Effector memory CD8-positive, alpha-beta T cell (primary cell): ENCODE measurements around the gene CASZ1.

ENCODE experiments used
- ATAC-seq: fragments of 150-1000 bp; cut with Tn5 transposase; replicated peaks from 2 replicates; pipeline ENCODE4 v1.10.0; 2021; ENCODE audit warnings: mild to moderate bottlenecking, moderate library complexity
- DNase-seq, 3 experiments: peaks; one replicate each; pipeline ENCODE4 v3.0.0; 2021
- H3K27ac Mint-ChIP-seq, 2 donors: one replicate each; pipeline ENCODE4 v1.8.0; 2022; ENCODE audit warnings: mild to moderate bottlenecking in 2 of 2, mixed read lengths in 2 of 2, moderate library complexity in 2 of 2
- H3K27me3 Mint-ChIP-seq, 2 donors: one replicate each; pipeline ENCODE4 v1.8.0; 2022; ENCODE audit warnings: mixed read lengths in 2 of 2
- H3K36me3 Mint-ChIP-seq: one replicate; pipeline ENCODE4 v1.8.0; 2022; ENCODE audit warnings: mild to moderate bottlenecking, moderate library complexity, mixed read lengths; ENCODE audit not compliant: insufficient read depth
- H3K4me1 Mint-ChIP-seq, 2 donors: one replicate each; pipeline ENCODE4 v1.8.0; 2022; ENCODE audit warnings: low read depth in 2 of 2, mixed read lengths in 2 of 2
- H3K4me3 Mint-ChIP-seq, 2 donors: one replicate each; pipeline ENCODE4 v1.8.0; 2022; ENCODE audit warnings: mild to moderate bottlenecking in 2 of 2, mixed read lengths in 2 of 2, moderate library complexity in 2 of 2
- H3K9me3 Mint-ChIP-seq, 2 donors: one replicate each; pipeline ENCODE4 v1.8.0; 2022; ENCODE audit warnings: mixed read lengths in 2 of 2

Gene CASZ1

DNA sequence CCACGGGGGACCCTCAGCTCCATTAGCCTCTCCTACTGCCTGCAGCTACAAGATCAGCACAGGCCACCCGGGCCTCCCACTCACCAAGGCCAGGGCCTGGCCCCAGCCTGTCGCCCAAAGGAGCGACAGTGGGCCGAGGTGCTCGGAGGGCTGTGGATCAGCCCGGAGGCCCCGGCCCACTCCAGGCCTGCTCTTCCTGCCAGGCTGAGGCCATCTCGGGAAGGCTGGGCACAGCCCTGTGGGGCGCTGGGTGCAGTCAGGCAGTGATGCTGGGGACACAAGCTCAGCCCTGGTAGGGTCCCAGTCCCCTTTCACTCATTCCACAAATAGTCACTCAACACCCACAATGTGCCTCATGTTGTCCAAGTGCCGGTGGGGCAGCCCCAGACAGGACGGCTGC is 58.8 kb downstream of the CASZ1 start:
- peaks cover 15 to 56% of the 10 kb centered on the region in 2 donors for H3K27me3 Mint-ChIP-seq
- H3K4me3 Mint-ChIP-seq = no peak overlapping the region
- no peak overlapping the region for H3K27ac Mint-ChIP-seq
- ATAC-seq (no peak), DNase-seq (no peak)
- no peaks in the 10 kb centered on the region for H3K36me3 Mint-ChIP-seq
- no peaks in the 10 kb centered on the region for H3K4me1 Mint-ChIP-seq
- no peaks in the 10 kb centered on the region for H3K9me3 Mint-ChIP-seq

DNA sequence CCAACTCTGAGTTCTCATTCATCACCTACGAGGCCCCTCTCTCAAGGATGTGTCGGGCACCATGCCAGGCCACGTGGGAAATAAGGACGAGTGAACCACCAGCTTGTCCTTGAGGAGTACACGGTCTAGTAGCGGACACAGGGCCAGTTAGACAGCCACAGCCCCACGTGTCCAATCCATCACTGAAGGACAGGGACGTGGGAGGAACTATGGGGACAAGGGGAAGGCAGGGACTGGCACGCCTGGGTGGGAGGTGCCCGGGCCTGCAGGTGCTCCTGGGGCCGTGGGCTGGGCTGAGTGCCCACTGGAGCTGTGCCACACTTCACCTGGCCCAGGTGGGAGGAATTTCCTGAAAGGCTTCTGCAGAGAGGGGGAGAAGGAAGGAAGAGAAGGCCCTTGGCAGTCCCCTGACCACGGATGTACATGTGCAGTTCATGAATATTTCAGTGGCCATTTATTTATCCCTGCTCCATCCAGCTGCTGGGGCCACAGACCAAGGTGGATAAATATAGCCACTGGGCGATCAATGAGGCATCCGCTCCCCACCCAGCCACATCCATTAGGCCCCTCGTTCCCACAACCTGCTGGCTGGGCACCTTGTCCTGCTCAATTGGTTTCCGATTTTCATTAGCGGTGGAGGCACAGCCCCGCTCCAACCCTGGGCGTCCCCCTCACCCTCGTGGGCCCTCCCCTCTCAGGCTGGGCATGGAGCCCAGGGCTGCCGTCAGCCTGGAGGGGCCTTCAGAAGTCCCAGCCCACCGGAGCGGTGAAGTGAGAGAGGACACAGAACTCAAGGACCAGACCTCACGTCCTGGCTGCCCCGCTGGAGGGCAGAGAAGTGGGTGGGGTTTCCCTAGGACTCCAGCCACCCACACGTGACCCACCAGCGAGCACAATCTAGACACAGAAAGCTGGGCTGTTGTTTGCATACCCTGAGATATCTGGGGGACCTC is 59.5 kb downstream of the CASZ1 start:
- Mint-ChIP-seq H3K4me1 (no peaks in the 10 kb centered on the region), H3K4me3 (no peak overlapping the region), H3K9me3 (no peaks in the 10 kb centered on the region), H3K27ac (no peak overlapping the region), H3K27me3 (peaks cover 8 to 53% of the 10 kb centered on the region in 2 donors), H3K36me3 (no peaks in the 10 kb centered on the region)
- no peak for ATAC-seq
- no peak for DNase-seq

DNA sequence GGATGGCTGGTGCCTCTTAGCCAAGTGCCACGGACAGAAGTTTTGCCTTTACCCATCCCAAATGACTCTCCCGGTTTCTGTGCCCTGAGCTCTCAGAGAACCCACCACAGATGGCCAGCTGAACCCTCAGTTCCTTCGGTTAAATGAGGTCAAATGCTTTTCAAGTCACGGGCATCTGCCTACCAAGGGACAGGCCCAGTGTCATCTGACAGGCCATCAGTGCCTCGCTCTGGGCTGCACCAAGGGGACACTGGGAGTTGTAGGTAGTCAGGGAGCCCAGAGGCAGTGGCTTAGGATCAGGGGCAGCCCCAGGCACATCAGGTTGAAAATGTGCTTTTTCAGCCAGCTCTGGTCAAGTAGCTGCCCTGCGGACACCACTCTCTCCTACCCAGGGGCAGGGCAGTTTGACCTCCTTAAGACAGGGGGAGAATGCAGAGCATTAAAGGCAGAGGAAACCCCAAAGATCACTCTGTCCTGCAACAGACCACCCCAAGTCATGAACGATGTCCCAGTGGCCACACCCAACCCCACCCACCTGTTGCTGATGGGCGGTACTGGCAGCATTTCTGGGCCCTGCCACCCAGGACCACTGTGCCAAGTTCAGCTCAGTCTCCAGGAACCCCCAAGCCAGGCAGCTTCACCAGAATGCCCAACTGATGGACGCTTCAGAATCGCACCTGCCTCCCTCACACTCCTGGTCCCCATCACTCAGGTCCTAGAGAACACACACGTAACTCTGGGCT is 60.7 kb downstream of the CASZ1 start:
- H3K36me3 Mint-ChIP-seq = no peaks in the 10 kb centered on the region

DNA sequence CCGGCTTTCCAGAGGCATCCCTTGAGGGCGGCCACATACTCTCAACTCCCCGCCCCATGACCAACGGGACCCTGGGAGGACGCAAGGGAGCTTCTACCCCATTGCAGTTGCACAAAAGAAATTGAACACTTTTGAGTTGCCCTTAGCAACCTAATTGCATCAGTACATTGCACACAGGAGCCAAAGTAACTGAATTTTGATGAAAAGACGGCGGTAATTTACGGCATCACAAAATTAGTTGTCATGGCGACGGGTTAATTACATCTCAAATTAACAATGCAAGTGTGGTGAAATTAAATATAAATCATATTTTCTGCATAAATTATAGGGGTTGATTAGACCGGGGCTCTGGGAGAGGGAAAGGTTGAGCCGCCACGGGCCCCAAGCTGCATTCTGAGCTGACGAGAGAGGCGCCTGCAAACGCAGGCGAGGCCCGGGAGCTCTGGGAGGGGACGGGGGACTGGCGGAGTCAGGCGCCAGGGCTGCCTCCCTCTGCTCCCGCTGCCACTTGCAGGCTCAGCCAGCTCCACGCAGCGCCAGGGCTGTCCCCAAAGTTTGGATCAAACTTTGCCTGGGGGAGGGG is 61.4 kb downstream of the CASZ1 start:
- Mint-ChIP-seq H3K9me3 (no peaks in the 10 kb centered on the region), H3K4me1 (no peaks in the 10 kb centered on the region), H3K36me3 (no peaks in the 10 kb centered on the region), H3K4me3 (no peak overlapping the region), H3K27me3 (peaks cover 0 to 34% of the 10 kb centered on the region in 2 donors), H3K27ac (no peak overlapping the region)
- no peak for ATAC-seq
- DNase-seq = no peak

More for the DNA sequence above, 60.7 kb downstream of the CASZ1 start:
- H3K27ac Mint-ChIP-seq = no peak overlapping the region
- DNase-seq (no peak), ATAC-seq (no peak)
- H3K27me3 Mint-ChIP-seq = peaks cover 5 to 41% of the 10 kb centered on the region in 2 donors
- no peaks in the 10 kb centered on the region for H3K9me3 Mint-ChIP-seq
- H3K4me3 Mint-ChIP-seq = no peak overlapping the region
- no peaks in the 10 kb centered on the region for H3K4me1 Mint-ChIP-seq

DNA sequence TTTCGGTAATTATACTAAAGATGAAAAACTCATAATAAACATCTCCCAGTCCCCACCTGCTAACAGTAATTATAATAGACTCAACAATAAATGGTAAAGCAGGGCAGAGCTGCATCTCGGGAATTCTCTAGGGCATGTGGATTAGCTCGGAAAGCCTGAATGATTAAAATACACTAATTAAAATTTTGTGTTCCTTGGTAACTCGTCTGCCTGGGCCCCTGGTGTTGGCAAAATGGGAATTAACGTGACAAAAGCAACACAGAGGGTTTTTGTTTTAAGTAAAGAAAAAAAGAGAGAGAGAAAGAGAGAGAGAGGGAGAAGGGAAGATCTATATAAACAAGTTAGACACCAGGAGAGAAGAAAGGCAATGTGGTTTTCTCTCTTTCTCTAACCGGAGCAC is 62.1 kb downstream of the CASZ1 start:
- H3K4me1 Mint-ChIP-seq = no peaks in the 10 kb centered on the region
- no peak overlapping the region for H3K27ac Mint-ChIP-seq

GRCh38 chr1:10733474-10734366 is 62.7 kb downstream of the CASZ1 start:
- Mint-ChIP-seq H3K4me1 (no peaks in the 10 kb centered on the region), H3K9me3 (no peaks in the 10 kb centered on the region), H3K36me3 (no peaks in the 10 kb centered on the region), H3K4me3 (no peak overlapping the region), H3K27me3 (peaks cover 0 to 22% of the 10 kb centered on the region in 2 donors), H3K27ac (peak overlapping the region; percentile 20 to 21)
- DNase-seq = no peak
- no peak for ATAC-seq

More for the DNA sequence above, 62.1 kb downstream of the CASZ1 start:
- DNase-seq = no peak
- peaks cover 0 to 27% of the 10 kb centered on the region in 2 donors for H3K27me3 Mint-ChIP-seq
- H3K9me3 Mint-ChIP-seq = no peaks in the 10 kb centered on the region
- no peaks in the 10 kb centered on the region for H3K36me3 Mint-ChIP-seq
- H3K4me3 Mint-ChIP-seq = no peak overlapping the region
- ATAC-seq = no peak

- peaks cover 0 to 17% of the 10 kb centered on the region in 2 donors for H3K27me3 Mint-ChIP-seq
- no peak for DNase-seq
- no peak overlapping the region for H3K27ac Mint-ChIP-seq
- no peak for ATAC-seq
- no peaks in the 10 kb centered on the region for H3K4me1 Mint-ChIP-seq
- no peak overlapping the region for H3K4me3 Mint-ChIP-seq
- no peaks in the 10 kb centered on the region for H3K9me3 Mint-ChIP-seq
- H3K36me3 Mint-ChIP-seq = no peaks in the 10 kb centered on the region
These were observed 65.5 kb downstream of the CASZ1 start for GRCh38 chr1:10730985-10731384.

DNA sequence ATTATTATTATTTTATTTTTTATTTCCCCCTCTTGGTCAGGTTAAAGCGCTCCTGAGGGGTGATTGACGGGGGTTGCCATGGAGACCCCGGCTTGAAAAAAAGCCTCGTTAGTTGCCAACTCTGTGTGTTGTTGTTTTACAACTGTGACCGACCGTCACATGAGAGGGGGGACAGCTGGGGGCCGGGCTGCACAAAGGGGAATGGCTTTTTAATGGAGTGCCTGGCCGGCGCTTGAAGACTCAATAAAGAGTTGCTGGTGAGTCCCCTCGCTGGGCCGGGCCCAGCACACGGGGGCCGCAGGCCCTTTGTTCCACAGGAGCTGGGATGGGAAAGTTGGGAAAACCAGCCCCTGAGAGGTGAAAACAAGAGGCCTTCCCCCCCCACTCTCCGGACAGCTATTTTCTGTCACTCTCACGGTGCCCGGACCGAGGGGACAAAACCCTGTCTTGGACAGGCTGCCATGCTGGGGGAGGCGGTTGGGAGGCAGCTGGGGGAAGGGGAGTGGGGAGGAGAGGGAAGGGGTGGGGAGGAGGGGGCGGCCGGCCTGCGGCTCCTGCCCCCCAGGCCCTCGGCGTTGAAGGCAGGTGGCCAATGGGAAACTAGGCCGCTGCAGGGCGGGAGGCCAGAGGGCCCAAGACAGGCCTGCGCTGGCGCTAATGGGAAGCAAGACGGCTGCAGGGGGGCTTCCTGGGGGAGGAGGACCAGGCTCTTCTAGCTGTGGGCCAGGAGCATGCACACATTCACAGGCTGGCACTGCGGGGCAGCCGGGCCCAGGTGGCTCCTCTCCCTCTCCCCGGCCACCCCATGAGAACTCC is 67.6 kb downstream of the CASZ1 start:
- H3K4me3 Mint-ChIP-seq = no peak overlapping the region
- no peaks in the 10 kb centered on the region for H3K36me3 Mint-ChIP-seq
- peaks cover 0 to 24% of the 10 kb centered on the region in 2 donors for H3K27me3 Mint-ChIP-seq
- H3K4me1 Mint-ChIP-seq = no peaks in the 10 kb centered on the region
- no peak overlapping the region for H3K27ac Mint-ChIP-seq
- H3K9me3 Mint-ChIP-seq = no peaks in the 10 kb centered on the region
- DNase-seq = no peak
- ATAC-seq = no peak

DNA sequence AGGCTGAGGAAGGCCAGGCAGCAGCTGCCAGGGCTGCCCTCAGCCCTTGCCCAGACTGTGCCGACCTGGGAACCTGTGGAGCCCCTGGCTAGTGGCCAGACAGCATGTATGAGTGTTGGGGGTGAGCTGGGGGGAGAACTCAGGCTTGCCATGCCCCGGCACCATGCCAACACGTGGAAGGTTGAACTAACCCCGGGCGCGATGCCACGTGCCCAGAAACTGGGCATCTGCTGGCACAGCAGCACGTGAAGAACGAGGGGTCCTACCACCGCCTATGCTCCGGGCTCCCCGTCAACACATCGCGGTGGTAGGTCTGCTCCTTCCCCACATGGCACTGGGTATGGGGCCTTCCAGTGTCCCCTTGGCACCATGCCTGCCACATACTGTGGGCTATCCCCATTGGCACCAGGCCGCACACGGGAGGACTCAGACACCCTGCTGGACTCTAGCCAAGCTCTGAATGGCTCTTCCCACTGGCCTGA is 68.7 kb downstream of the CASZ1 start:
- ATAC-seq (no peak), DNase-seq (no peak)
- H3K36me3 Mint-ChIP-seq = no peaks in the 10 kb centered on the region
- no peak overlapping the region for H3K4me3 Mint-ChIP-seq
- H3K9me3 Mint-ChIP-seq = no peaks in the 10 kb centered on the region
- H3K27me3 Mint-ChIP-seq = peaks cover 0 to 21% of the 10 kb centered on the region in 2 donors
- H3K27ac Mint-ChIP-seq = no peak overlapping the region
- H3K4me1 Mint-ChIP-seq = no peaks in the 10 kb centered on the region

DNA sequence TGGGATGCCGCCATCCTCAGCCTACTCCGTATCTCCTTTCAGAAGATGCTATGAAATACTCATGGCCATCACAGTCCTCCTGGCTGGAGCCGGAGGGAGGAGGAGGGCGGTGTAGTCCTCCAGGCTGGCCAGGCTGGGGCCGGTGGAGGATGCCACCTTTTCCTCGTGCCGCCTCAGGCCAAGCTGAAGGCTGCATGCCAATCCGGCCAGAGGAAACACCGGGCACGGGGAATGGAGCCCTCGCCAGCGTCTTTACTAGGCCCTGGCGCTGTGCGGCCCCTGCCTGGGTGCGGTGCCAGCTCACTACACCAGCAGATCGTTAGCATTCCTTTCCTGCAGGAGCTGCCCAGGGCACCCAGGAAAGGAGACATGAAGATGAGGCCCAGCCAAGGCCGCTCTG is 70.1 kb downstream of the CASZ1 start:
- H3K9me3 Mint-ChIP-seq = no peaks in the 10 kb centered on the region
- no peak for DNase-seq
- H3K27me3 Mint-ChIP-seq = peaks cover under 1 to 19% of the 10 kb centered on the region in 2 donors
- no peaks in the 10 kb centered on the region for H3K36me3 Mint-ChIP-seq
- H3K27ac Mint-ChIP-seq = no peak overlapping the region
- no peaks in the 10 kb centered on the region for H3K4me1 Mint-ChIP-seq
- no peak overlapping the region for H3K4me3 Mint-ChIP-seq
- no peak for ATAC-seq

DNA sequence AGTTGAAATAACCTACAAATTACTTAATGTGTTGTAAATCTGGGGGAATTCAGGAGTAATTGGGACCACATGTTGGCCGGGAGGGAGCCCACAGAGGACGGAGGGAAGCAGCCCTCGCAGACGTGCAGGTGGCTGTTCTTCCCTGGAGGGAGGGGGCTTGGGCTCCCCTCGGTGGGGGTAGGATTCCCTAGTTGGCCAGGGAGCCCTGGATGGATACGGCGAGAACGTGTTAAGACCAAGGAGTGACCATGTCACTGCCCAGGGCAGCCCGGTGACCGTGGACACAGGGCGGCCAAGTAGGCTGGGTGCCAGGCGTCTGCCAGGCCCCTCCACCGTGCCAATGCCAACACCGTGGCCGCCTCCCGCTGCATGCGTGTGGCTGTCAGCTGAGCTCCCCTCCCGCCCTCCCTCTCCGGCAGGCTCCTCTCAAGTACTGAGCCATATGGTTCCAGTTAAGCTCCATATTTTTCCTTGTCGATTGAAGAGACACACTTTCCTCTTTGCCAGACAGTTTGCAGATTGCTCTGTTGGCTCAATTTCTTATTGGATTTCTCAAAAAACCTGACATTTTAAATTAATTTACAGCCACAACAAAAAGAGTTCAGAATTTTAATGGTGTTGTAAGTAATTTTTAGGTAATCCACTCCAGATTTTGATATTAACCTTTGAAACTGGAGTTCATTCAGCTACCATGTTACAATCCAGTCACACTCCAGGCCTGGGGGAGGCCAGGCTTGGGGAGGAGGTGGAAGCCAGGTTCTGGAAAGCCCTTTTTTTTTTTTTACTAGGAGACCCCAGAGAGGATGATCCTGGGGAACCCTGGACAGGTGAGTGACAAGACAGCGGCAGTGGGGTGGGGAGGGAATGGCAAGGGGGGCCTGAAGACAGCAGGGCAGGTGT is 71.2 kb downstream of the CASZ1 start:
- no peaks in the 10 kb centered on the region for H3K36me3 Mint-ChIP-seq
- ATAC-seq (no peak), DNase-seq (no peak)
- no peaks in the 10 kb centered on the region for H3K4me1 Mint-ChIP-seq
- H3K27me3 Mint-ChIP-seq = peaks cover 6 to 30% of the 10 kb centered on the region in 2 donors
- no peaks in the 10 kb centered on the region for H3K9me3 Mint-ChIP-seq
- H3K27ac Mint-ChIP-seq = no peak overlapping the region
- no peak overlapping the region for H3K4me3 Mint-ChIP-seq
